CD4-positive, alpha-beta T cell treated with Interleukin-10 for 1 hour (primary cell): ENCODE measurements around the gene WDR3.

Source experiments
- DNase-seq: peaks from one replicate; pipeline ENCODE4 v3.0.0-alpha.2; 2020

The WDR3 gene

GRCh38 chr1:117959364-117959763 is 29.8 kb downstream of the WDR3 start:
- DNase-seq, result no peak

DNA sequence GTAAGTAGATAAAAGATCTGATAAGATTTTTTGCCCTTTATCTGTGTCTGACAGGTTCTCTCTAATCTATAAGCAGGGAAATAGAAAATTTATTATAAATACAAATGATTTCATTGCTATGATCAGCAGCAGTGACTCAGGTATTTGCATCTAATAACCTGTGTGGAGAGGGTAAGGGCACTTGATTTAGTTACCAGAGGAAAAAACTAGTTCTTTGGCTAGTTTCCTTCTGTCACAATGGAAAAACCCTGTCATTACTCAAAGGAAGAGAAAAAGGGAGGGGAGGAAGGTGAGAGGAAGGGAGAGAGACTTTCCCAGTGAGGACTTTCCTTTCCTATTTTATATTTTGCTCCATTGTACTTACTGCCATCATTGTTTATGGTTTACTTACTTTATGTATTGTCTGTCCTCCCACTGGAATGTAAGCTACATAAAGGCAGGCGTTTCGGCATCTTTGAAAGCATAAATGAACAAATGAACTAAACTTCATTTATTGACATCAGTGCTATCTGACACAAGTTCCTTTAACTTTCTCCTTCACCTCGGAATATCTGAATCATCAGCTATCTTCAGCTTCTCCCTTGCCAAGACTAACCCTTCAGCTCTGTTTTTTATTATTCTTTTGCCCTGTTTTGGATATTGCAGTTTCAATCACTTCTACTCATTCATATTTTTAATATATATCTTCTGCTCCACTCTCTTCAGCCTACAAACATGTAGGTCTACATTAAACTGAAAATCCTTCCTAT is 34.9 kb downstream of the WDR3 start:
- no peak for DNase-seq

- DNase-seq, result no peak
These were observed 37.9 kb downstream of the WDR3 start for GRCh38 chr1:117967477-117967876.

GRCh38 chr1:117967881-117968280 is 38.3 kb downstream of the WDR3 start:
- no peak for DNase-seq

- no peak for DNase-seq
These were observed 40.7 kb downstream of the WDR3 start for GRCh38 chr1:117970252-117970651.

- no peak for DNase-seq
These were observed 42.2 kb downstream of the WDR3 start for GRCh38 chr1:117971777-117972176.

- no peak for DNase-seq
These were observed 46.8 kb downstream of the WDR3 start for GRCh38 chr1:117976381-117976780.

GRCh38 chr1:117981455-117982192 is 52.1 kb downstream of the WDR3 start:
- no peak for DNase-seq

GRCh38 chr1:117985239-117985638 is 55.7 kb downstream of the WDR3 start:
- no peak for DNase-seq

DNA sequence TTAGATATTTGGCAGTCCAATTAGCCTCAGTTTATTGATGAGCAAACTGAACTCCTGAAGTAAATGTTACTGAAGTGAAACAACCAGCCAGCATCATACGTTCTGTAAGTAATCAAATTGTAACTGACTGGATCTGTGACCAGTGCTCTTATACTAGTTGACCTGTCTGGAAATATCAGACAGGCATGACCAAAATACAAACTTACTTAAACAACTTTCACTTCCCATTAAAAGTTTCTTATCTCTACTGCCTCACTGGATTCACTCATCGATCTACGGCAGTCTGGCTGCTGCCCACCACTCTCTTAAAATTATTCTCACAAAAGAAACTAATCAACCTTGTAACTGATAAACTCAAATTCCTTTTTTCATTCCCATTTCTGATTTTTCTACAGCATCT is 56.4 kb downstream of the WDR3 start:
- no peak for DNase-seq

GRCh38 chr1:118004312-118004711 is 74.8 kb downstream of the WDR3 start:
- DNase-seq, result no peak

GRCh38 chr1:118007391-118007790 is 77.9 kb downstream of the WDR3 start:
- DNase-seq, result no peak

DNA sequence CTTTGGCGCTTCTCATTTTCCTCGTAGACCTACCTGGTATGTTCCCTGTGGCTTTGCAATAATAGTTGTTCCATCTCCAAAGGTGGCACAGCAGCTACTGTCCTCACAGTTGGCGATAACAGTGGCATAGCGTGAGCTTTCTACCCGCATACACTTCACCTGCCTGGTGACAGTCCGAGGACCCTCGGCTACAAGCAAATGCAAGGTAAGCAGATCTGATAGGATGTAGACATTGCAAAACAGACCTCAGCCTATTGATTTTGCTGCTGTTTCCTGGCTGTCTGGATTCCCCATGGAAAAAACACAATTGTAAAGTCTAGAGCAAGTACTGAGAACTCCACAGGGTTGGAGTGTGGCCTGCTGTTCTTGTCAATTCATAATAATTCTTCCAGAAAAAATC is 78.5 kb downstream of the WDR3 start:
- no peak for DNase-seq

GRCh38 chr1:118012515-118013124 is 83.1 kb downstream of the WDR3 start:
- DNase-seq, result no peak

- no peak for DNase-seq
These were observed 83.8 kb downstream of the WDR3 start for GRCh38 chr1:118013336-118013735.

DNA sequence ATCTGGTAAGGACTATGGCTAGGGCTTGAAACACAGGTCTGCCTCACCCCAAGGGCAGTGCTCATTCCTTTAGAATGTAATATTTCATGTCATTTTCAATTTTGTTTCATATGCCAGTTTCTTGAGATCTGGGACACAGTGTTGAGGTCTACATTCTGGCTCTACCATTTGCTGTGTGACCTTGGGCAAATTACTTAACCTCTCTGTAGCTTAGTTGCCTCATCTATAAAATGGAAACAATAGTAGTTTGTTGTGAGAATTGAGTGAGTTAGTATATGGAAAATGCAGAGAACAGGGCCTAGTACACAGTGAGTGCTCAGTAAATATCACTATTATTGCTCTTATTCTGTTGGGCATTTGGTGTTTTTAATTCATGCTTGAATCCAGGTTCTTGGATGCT is 84.4 kb downstream of the WDR3 start:
- no peak for DNase-seq
